GM12872 (cell line): ENCODE measurements around the gene CACNA2D4.

Experiments
- TF ChIP-seq, protein P1 (sequence below): IDR thresholded peaks from 3 replicates; pipeline ENCODE4 v1.5.1; 2011; ENCODE audit warnings: low read depth, mild to moderate bottlenecking, low read length, moderate library complexity; ENCODE audit not compliant: insufficient read depth

CACNA2D4 gene

DNA sequence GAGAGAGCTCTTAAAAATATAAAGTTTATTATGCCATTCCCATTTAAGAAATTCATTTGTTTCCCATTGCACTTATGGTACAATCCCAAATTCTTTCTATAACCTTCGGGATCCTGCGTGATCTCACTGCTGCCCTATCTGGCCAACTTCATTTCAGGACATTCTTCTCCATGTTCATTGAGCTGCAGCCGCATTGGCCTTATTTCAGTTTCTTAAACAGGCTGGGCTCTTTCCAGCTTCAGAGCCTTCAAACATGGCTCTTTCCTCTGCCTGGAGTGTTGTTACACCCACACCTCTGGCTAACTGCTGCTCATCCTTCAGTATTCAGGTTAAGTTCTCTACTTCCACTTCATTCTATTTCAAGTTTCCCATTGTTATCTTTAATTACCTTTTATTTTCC is 156.6 kb downstream of the CACNA2D4 start:
- TF ChIP-seq, protein P1, sequence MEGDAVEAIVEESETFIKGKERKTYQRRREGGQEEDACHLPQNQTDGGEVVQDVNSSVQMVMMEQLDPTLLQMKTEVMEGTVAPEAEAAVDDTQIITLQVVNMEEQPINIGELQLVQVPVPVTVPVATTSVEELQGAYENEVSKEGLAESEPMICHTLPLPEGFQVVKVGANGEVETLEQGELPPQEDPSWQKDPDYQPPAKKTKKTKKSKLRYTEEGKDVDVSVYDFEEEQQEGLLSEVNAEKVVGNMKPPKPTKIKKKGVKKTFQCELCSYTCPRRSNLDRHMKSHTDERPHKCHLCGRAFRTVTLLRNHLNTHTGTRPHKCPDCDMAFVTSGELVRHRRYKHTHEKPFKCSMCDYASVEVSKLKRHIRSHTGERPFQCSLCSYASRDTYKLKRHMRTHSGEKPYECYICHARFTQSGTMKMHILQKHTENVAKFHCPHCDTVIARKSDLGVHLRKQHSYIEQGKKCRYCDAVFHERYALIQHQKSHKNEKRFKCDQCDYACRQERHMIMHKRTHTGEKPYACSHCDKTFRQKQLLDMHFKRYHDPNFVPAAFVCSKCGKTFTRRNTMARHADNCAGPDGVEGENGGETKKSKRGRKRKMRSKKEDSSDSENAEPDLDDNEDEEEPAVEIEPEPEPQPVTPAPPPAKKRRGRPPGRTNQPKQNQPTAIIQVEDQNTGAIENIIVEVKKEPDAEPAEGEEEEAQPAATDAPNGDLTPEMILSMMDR, result no peak

DNA sequence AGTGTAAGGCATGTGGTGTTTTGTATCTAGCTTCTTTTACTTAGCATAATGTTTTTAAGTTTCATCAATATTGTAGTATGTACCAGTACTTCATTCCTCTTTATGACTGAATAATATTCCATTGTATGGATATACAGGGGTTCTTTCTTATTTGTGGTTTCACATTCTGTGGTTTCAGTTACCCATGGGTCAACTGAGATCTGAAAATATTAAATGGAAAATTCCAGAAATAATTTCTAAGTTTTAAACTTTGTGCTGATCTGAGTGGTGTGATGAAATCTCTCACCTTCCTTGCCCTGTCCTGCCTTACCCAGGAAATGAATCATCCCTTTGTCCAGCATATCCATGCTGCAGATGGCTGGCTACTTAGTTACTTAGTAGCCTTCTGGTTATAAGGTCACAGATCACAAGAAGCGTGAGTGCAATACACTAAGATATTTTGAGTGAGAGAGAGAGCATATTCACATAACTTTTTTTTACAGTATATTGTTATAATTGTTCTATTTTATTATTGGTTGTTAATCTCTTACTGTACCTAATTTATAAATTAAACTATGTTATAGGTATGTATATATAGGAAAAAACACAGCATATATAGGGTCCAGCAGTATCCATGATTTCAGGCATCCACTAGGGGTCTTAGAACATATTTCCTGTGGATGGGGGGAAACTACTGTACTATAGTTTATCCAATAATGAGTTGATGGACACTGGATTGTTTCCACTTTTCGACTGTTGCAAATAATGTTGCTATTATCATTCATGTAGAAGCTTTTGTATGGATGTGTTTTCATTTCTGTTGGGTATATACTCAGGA is 157.7 kb downstream of the CACNA2D4 start:
- TF ChIP-seq, protein P1, result no peak

DNA sequence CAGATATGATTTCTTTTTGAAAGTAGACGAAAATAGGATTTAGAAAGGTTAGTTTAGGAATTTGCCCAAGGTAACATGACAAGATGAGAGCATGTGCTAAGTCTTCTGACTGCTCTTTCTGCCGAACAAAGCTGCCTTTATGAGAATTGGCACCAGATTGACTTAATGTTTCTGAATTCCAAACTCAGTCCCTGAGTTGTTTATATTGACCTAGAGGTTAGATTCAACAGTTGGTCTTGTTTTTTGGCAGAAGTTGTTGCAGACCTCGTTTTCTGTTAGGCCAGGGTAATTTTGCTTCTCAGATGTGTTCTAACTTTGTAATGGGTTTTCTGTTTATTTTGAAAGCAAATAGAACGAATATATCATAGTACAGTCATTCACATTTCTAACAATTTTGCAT is 159.6 kb downstream of the CACNA2D4 start:
- TF ChIP-seq, protein P1, result no peak

DNA sequence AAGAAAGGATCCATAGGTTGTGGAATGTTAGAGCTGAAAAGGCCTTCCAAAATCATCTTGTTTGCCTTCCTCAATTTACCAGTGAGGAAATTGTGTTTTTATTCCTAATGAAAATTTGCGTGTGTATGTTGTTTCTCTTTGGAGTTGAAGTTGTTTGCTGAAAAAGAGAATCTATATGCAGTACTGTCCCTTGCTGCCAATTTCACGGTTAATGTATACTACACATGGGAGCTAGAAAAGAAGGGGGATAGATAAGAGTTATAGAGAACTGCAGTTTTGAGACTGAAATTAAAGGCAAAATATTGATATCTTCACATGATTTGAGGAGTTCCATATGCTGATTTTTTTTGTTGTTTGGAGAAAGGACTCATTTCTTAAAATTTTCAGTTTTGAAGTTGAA is 160.1 kb downstream of the CACNA2D4 start:
- TF ChIP-seq, protein P1, result no peak

DNA sequence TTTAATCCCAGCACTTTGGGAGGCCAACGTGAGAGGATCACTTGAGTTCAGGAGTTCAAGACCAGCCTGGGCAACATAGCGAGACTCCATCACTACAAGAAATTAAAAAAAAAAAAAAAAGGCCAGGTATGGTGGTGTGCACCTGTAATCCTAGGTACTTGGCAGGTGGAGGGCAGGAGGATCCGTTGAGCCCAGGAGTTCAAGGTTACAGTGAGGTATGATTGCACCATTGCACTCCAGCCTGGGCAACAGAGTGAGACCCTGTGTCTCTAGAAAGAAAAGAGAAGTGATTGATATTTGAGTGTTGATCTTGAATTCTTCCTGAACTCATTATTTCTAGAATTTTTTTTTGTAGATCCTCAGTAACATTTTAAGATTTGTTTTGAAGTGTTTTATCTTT is 168.2 kb downstream of the CACNA2D4 start:
- TF ChIP-seq, protein P1, result no peak

DNA sequence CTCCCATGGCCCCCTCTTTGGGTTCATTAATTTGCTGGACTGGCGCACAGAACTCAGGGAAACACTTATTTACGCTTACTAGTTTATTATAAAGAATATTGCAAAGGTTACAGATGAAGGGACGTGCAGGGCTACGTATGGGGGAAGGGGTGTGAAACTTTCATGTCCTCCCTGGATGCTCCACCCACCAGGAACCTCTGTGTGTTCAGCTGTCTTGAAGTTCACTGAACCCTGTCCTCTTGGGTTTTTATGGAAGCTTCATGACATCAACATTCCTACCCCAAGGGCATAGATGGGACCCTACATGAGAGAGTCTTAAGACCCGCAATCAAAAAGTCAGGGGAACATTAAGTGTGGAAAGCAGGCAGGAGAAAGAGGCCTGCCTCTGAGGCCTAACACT is 169.4 kb downstream of the CACNA2D4 start:
- TF ChIP-seq, protein P1, result no peak

DNA sequence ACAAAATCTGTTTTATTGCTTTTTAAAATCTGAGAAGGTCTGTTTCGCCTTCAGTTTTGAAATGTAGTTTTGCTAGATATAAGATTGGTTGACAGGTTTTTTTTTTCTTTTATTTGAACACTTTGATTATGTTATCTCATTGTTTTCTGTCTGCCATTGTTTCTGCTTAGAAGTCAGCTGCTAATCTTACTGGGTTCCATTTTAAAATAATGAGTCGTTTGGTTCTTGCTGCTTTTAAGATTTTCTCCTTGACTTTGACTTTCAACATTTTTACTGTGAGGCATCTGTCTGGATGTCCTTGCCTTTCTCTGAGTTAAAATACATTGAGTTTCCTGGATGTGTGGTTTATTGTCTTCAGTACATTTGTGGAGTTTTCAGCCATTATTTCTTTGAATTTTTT is 170.8 kb downstream of the CACNA2D4 start:
- TF ChIP-seq, protein P1, result no peak

DNA sequence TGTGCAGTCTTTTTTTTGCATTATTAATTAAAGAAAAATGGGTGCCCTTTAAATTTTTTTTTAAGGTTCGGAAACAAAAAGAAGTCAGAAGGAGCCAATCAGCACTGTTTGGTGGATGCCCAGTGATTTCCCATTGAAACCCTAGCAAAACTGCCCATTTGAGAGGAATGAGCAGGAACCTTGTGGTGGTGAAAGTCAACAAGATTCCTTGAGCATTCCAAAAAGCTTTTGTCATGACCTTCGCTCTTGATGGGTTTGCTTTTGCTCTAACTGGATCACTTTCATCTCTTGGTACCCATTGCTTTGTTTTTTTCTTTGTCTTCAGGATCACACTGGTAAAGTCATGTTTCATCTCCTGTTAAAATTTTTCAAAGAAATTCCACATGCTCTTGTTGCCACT is 173.5 kb downstream of the CACNA2D4 start:
- TF ChIP-seq, protein P1, result no peak
